Right ventricle myocardium inferior (tissue), 1 donor: ENCODE results near the gene YWHAE. TPM values are rescaled to one million over a fixed set of nuclear protein-coding genes. Genes with fewer than 3 reads are reported as not detected.
"Not testable (repeated sequence)": the region's sequence is repeated elsewhere in the genome, so short reads cannot be mapped to it uniquely, and the experiment has no call there.

Source experiments
- ATAC-seq: fragments of 200-7000 bp; cut with Tn5 transposase; one replicate; pipeline ENCODE4 v1.9.1; 2020; ENCODE audit warnings: mild to moderate bottlenecking, moderate library complexity
- DNase-seq: peaks from one replicate; pipeline ENCODE4 v3.0.0; 2021; ENCODE audit errors: missing footprints
- intact Hi-C: fragments of 100-400 bp; cut with DNase I; formaldehyde crosslinking; loops from one replicate; pipeline ENCODE4 v1.11.0; 2022
- total RNA-seq: library from RNA; stranded (reverse); fragmentation: NEBNext Ultra II Directional; extraction: Animal tissue kit (Norgen Biotek cat#: 25700); gene quantifications from one replicate; pipeline ENCODE4 v1.2.1, GENCODE V29; 2021
- donor health status: DM: no; HTN: yes; CAD: no; lungs with severe emphysema.

Gene YWHAE
- total RNA-seq, 1 donor from 2014 or later = 640 TPM

DNA sequence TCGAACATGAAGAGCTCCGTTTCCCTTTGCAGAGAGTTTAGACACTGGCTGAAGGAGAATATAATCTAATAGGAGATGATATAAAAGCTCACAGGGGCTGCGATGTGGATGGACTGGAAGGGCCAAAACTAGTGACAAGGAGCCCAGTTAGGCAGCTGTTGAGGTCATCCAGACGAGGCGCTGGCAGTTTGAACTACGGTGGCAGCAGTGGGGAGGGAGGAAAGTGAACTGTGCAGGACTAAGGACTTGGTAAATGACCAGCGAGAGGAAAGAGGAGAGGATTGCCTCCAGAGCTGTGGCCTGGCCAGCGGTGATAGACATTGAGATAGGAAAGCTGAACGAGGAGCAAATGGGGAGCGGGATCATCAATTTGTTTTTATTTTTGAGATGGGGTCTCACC lies 14.6 kb upstream of the YWHAE start:
- DNase-seq (no peak), ATAC-seq (no peak)
- intact Hi-C loops = loop anchor here (5.0 kb wide), 1 partner anchor 38 kb away; no protein-coding TSS in a partner anchor

DNA sequence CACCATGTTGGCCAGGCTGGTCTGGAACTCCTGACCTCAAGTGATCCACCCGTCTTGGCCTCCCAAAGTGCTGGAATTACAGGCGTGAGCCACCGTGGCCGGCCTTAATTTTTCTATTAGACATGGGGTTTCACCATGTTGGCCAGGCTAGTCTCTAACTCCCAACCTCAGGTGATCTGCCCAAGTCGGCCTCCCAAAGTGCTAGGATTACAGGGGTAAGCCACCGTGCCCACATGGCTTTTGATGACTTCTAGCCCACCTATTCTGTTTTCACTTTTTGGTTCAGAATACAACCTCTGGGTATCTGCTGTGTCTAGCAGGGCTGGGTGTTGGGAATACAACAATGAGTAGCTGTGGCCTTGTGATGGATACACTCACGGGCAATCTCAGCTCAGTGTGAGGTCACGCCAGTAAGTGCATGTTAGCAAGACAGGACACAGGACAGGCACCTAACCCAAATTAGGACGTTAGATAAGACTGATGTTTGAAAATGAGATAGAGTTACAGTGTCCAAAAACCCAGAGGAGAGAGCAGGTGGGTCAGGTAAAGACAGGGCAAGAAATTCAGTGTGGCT lies 14.1 kb upstream of the YWHAE start:
- DNase-seq (peak; percentile 25), ATAC-seq (peak; percentile 44)
- intact Hi-C loops = loop anchor here (5.0 kb wide), 1 partner anchor 38 kb away; no protein-coding TSS in a partner anchor

- ATAC-seq = peak; percentile 89
- peak; percentile 83 for DNase-seq
- intact Hi-C loops = loop anchor here (5.0 kb wide), 1 partner anchor 39 kb away; no protein-coding TSS in a partner anchor
Measured at GRCh38 chr17:1413281-1413791, 13.3 kb upstream of the YWHAE start.

GRCh38 chr17:1412185-1413110 lies 12.4 kb upstream of the YWHAE start:
- peak; percentile 66 for DNase-seq
- no peak for ATAC-seq
- intact Hi-C loops = loop anchor here (5.0 kb wide), 1 partner anchor 40 kb away; no protein-coding TSS in a partner anchor

DNA sequence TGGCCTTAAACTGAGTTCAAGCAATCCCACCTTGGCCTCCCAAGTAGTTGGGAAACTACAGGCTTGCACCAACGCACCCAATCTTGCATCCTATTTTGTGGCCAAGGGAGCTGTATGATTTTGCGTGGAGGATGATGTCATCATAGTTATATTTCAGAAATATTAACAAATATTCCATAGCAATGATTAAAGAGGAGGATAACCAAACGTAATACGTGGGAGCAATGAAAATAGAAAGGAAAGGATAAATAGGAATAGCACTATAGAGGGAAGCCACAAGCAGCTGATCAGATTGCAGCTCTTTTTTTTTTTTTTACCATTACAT lies 2.2 kb upstream of the YWHAE start:
- ATAC-seq (no peak), DNase-seq (no peak)
- intact Hi-C loops = no loop called here

DNA sequence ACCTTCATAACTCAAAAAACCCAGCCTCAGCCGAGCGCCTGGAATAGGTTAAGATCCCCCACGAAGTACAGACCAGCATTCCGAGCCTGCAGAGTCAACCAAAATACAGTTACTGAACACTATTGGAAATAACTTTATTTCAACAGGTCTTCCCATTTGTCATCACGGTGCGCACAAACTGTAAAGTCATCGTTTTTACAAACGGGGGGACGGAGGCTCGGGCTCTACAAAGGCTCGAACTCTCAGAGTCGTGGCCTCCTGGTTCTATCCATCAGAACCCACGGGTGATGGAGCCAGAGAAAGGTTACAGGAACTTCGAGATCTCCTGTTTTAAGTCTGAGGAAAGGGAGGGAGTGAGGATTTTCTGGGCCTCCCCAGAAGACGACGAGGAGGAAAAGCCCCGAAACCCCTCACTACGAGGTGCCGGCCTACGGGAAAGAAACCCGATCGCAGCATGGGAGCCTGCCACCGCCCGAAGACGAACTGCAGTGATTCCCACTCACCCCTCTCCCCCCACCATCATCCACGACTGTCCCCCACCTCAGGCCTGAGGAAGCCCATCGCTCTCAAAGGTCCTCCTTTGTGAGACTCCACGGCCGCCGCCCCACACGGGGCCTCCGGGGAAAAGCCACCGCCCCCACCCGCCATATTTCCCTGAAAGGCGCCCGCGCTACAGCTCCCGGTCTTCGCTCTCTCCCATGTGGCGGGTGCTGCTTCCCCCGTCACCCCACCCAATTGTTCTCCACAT lies 917 bp downstream of the YWHAE start:
- ATAC-seq (peak; percentile 39), DNase-seq (peak; percentile 76)
- intact Hi-C loops = loop anchor here (5.0 kb wide), 1 partner anchor 37 kb away; no protein-coding TSS in a partner anchor

DNA sequence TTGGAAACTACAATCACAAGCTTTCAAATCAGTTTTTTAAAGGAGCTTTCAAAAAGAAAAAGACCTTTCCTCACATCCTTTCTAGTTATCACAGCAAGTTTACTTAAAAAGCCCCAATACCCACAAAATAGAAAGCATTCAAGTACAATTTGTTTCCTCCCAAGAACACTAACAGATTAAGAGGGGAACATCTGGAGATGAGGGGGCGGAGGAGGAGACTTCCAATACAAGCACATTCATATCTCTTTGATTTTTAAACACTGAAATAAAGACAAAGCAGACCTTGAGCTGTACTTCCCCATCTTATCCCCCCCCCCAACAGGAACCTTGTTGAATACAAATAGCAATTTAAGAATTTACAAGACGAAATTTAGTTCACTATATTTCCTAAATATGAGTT lies 2.0 kb downstream of the YWHAE start:
- DNase-seq = no peak
- no peak for ATAC-seq
- intact Hi-C loops = loop anchor here (5.0 kb wide), 1 partner anchor 36 kb away; no protein-coding TSS in a partner anchor

- not testable (repeated sequence) for ATAC-seq
- intact Hi-C loops = loop anchor here (5.0 kb wide), 1 partner anchor 34 kb away; no protein-coding TSS in a partner anchor
Measured at GRCh38 chr17:1395876-1396665, 4.0 kb downstream of the YWHAE start.

GRCh38 chr17:1391577-1391976 lies 8.4 kb downstream of the YWHAE start:
- intact Hi-C loops = no loop called here
- DNase-seq = no peak
- ATAC-seq = no peak

More at GRCh38 chr17:1395876-1396665, 4.0 kb downstream of the YWHAE start:
- not testable (repeated sequence) for DNase-seq

GRCh38 chr17:1390432-1391367 lies 9.3 kb downstream of the YWHAE start:
- intact Hi-C loops = no loop called here
- no peak for DNase-seq
- ATAC-seq = peak; percentile 70

- intact Hi-C loops, DNase-seq: not testable (repeated sequence)
Measured at GRCh38 chr17:1387490-1388227, 12.4 kb downstream of the YWHAE start.

GRCh38 chr17:1386675-1387190 lies 13.3 kb downstream of the YWHAE start:
- ATAC-seq, intact Hi-C loops, DNase-seq: not testable (repeated sequence)

More at GRCh38 chr17:1387490-1388227, 12.4 kb downstream of the YWHAE start:
- ATAC-seq = not testable (repeated sequence)

- intact Hi-C loops = no loop called here
- DNase-seq (no peak), ATAC-seq (no peak)
Measured at GRCh38 chr17:1386265-1386664, 13.8 kb downstream of the YWHAE start.

DNA sequence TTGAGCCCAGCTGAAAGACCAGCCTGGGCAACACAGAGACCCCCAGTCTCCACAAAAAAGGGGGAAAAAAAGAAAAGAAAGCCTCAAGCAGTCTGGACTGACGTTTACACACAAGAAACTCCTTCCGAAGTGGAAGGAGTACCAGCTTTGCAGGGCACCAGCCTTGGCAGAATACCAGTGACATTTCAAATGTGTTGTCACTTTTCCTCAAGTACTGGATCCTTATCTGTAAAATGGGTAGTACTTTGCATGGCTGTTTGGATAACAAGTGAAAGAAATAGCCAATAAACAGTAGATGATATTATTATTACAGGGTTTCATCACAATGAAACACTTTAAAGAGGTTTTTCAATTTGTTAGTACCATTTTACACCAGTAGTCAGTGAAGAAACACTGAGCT lies 14.2 kb downstream of the YWHAE start:
- ATAC-seq (no peak), DNase-seq (no peak)
- intact Hi-C loops = no loop called here

DNA sequence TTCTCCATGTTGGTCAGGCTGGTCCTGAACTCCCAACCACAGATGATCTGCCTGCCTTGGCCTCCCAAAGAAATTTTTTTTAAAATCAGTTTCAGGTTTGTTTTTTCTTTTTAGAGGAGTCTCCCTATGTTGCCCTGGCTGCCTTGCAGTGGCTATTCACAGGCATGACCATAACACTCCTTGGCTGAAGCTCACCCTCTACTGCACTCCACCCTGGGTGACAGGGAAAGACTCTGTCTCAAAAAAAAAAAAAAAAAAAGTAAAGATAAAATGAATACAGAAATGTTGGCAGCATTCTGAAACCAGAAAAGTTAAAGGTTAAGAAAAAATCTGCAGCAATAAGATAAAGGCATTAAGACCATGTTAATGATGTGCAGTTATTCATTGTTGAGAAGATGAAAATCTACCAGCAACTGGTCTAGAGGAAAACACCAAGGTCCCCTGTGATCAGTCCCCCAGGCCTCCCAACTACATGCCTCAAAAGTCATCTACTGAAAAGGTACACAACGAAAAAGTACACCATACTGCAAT lies 15.1 kb downstream of the YWHAE start:
- intact Hi-C loops = no loop called here
- ATAC-seq (peak; percentile 77), DNase-seq (no peak)

DNA sequence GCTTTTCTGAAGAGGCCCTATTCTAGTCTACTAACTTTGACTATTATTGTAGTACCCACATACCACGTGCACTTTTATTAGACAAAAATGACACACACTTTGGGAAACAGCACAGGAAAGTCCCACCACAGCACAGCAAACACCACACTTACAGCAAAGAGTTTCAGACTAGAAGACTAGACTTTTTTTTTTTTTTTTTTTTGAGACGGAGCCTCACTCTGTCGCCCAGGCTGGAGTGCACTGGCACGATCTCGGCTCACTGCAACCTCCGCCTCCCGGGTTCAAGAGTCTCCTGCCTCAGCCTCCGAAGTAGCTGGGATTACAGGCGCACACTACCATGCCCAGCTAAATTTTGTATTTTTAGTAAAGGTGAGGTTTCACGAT lies 20.1 kb downstream of the YWHAE start:
- DNase-seq = no peak
- intact Hi-C loops = no loop called here
- ATAC-seq = no peak
